Panc1 (cell line): ENCODE measurements around the gene CRTAC1. TPM values are rescaled to one million over a fixed set of nuclear protein-coding genes. Genes with fewer than 3 reads are reported as not detected.
"Not testable (repeated sequence)": the region's sequence is repeated elsewhere in the genome, so short reads cannot be mapped to it uniquely, and the experiment has no call there.

Experiments used
- ATAC-seq: fragments of 200-7000 bp; cut with Tn5 transposase; 2 replicates; pipeline ENCODE4 v1.9.1; 2020; ENCODE audit warnings: mild to moderate bottlenecking, moderate library complexity
- BruUV-seq: library from RNA; stranded (reverse); fragments of 400-500 nt; replicated peaks from 2 replicates; lab custom pipeline; 2021; lab: Mats Ljungman, UMichigan
- CTCF ChIA-PET: fragments of 300-600 bp; sonication (Branson Sonifier 250); formaldehyde crosslinking; loops from one replicate; lab custom pipeline; 2022; ENCODE audit warnings: antibody characterized with exemption; lab: Charles Lee
- POLR2A ChIA-PET: fragments of 300-600 bp; sonication (Branson Sonifier 250); formaldehyde crosslinking; loops from one replicate; lab custom pipeline; 2022; ENCODE audit warnings: antibody characterized with exemption; lab: Charles Lee
- DNase-seq: peaks from one replicate; pipeline ENCODE4 v3.0.0-alpha.2; 2010; ENCODE audit warnings: low read depth, low spot score
- H3K27ac ChIP-seq: 2 replicates; pipeline ENCODE4 v1.5.1; 2011; ENCODE audit warnings: mild to moderate bottlenecking, low read length, inconsistent platforms
- H3K27me3 ChIP-seq: fragments of 200-500 bp; sonication (Bioruptor generic); 2 replicates; pipeline ENCODE4 v1.6.0; 2014; ENCODE audit warnings: low read length, inconsistent platforms; ENCODE audit not compliant: control insufficient read depth, insufficient read depth
- H3K36me3 ChIP-seq: fragments of 200-500 bp; sonication (Bioruptor generic); 2 replicates; pipeline ENCODE4 v1.5.1; 2014; ENCODE audit warnings: inconsistent platforms, mild to moderate bottlenecking, low read length, moderate library complexity; ENCODE audit not compliant: control insufficient read depth, insufficient read depth
- H3K4me1 ChIP-seq: 2 replicates; pipeline ENCODE4 v1.5.1; 2011; ENCODE audit warnings: inconsistent platforms, mild to moderate bottlenecking, low read length, moderate library complexity; ENCODE audit not compliant: control insufficient read depth, insufficient read depth
- H3K4me3 ChIP-seq, 2 experiments: 2 replicates each; pipeline ENCODE4 v1.5.1; 2011 to 2012; ENCODE audit warnings: low read depth in 2 of 2, low read length in 2 of 2, mild to moderate bottlenecking in 2 of 2, inconsistent platforms in 1 of 2, moderate library complexity in 1 of 2
- H3K9me3 ChIP-seq: fragments of 200-500 bp; sonication (Bioruptor generic); 2 replicates; pipeline ENCODE4 v1.5.1; 2014; ENCODE audit warnings: low read depth, mild to moderate bottlenecking, inconsistent platforms, low read length, moderate library complexity; ENCODE audit not compliant: control insufficient read depth, insufficient read depth
- POLR2AphosphoS5 ChIP-seq: IDR thresholded peaks from 2 replicates; pipeline ENCODE4 v1.6.1; 2012; ENCODE audit warnings: mild to moderate bottlenecking, low read depth, low read length, moderate library complexity
- SIN3A ChIP-seq: IDR thresholded peaks from 2 replicates; pipeline ENCODE4 v1.6.1; 2012; ENCODE audit warnings: low read depth, mild to moderate bottlenecking, low read length, moderate library complexity, borderline replicate concordance; ENCODE audit not compliant: insufficient read depth
- TCF7L2 ChIP-seq: IDR thresholded peaks from 2 replicates; pipeline ENCODE4 v1.6.1; 2011; ENCODE audit warnings: mild to moderate bottlenecking, low read depth, low read length, inconsistent platforms
- in situ Hi-C: cut with HindIII; loops from 2 replicates; pipeline ENCODE4 v1.10.0; 2016; ENCODE audit warnings: low sequenced_read_pairs, low pct_unique_long_range_greater_than_20kb
- intact Hi-C: fragments of 100-400 bp; cut with micrococcal nuclease; formaldehyde crosslinking; loops from one replicate; pipeline ENCODE4 v1.10.0; 2022; ENCODE audit not compliant: unreplicated experiment
- total RNA-seq: library from RNA; stranded (reverse); gene quantifications from one replicate; pipeline ENCODE4 v1.2.1, GENCODE V29; 2021; ENCODE audit not compliant: unreplicated experiment
- TF ChIP-seq, protein P1 (sequence below): fragments of 450-650 bp; IDR thresholded peaks from 2 replicates; pipeline ENCODE4 v1.5.1; 2017; ENCODE audit warnings: mild to moderate bottlenecking
- TF ChIP-seq, protein P2 (sequence below), 2 experiments: IDR thresholded peaks; 2 replicates each; pipeline ENCODE4 v1.6.1; 2011 to 2012; ENCODE audit warnings: low read depth in 2 of 2, control low read depth in 1 of 2, low read length in 1 of 2, mild to moderate bottlenecking in 1 of 2, moderate library complexity in 1 of 2; ENCODE audit not compliant: insufficient read depth in 1 of 2

CRTAC1 gene
- total RNA-seq, 1 experiment from 2014 or later: 0.23 TPM

DNA sequence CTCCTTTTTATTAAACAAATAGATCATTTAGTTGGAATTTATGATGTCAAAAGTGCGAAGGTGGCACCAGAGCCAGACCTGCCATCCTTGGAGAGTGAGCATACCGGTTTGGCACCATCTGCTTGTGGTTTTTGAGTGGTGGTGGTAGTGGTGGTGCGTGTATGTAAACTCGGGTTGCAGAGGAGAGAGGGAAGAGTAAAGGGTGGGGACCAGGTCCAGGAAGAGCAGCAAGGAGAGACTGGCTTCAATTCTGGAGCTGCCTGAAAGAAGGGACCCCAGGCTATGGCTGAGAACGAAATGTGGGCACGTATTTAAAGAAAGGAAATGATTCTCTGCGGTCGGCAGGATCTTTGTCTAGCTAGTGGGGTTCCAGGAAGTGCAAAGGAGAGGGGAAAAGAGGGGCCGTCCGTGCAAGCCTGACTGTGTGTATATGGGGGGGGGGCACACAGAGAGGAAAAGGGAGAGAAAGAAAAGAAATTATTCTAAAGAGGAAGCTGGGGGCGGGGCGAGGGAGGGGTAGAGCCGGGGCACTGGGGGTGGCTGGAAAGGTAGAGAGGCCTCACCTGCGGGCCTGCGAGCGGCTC is 181.2 kb downstream of the CRTAC1 start:
- H3K4me3 ChIP-seq: peak overlapping the region; percentile 39 to 62
- no peak overlapping the region for H3K27ac ChIP-seq
- ATAC-seq (peak; percentile 63), DNase-seq (no peak)
- intact Hi-C loops (no loop called here), in situ Hi-C loops (no loop called here)
- peaks cover 12% of the 10 kb centered on the region for H3K27me3 ChIP-seq
- POLR2A ChIA-PET: interaction anchor here (0.6 kb wide), 5 partner anchors 34 to 463 kb away, joined by 3 to 11 read pairs (median 6); no protein-coding TSS in a partner anchor
- no peaks in the 10 kb centered on the region for H3K9me3 ChIP-seq
- H3K36me3 ChIP-seq: no peaks in the 10 kb centered on the region
- TF ChIP-seq TCF7L2: no peak
- TF ChIP-seq SIN3A: no peak
- TF ChIP-seq, protein P1, sequence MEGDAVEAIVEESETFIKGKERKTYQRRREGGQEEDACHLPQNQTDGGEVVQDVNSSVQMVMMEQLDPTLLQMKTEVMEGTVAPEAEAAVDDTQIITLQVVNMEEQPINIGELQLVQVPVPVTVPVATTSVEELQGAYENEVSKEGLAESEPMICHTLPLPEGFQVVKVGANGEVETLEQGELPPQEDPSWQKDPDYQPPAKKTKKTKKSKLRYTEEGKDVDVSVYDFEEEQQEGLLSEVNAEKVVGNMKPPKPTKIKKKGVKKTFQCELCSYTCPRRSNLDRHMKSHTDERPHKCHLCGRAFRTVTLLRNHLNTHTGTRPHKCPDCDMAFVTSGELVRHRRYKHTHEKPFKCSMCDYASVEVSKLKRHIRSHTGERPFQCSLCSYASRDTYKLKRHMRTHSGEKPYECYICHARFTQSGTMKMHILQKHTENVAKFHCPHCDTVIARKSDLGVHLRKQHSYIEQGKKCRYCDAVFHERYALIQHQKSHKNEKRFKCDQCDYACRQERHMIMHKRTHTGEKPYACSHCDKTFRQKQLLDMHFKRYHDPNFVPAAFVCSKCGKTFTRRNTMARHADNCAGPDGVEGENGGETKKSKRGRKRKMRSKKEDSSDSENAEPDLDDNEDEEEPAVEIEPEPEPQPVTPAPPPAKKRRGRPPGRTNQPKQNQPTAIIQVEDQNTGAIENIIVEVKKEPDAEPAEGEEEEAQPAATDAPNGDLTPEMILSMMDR: no peak
- CTCF ChIA-PET: interaction anchor here (0.6 kb wide), 2 partner anchors 65 to 258 kb away, joined by 3 to 4 read pairs; no protein-coding TSS in a partner anchor
- H3K4me1 ChIP-seq: no peaks in the 10 kb centered on the region
- no TSS peak for BruUV-seq

DNA sequence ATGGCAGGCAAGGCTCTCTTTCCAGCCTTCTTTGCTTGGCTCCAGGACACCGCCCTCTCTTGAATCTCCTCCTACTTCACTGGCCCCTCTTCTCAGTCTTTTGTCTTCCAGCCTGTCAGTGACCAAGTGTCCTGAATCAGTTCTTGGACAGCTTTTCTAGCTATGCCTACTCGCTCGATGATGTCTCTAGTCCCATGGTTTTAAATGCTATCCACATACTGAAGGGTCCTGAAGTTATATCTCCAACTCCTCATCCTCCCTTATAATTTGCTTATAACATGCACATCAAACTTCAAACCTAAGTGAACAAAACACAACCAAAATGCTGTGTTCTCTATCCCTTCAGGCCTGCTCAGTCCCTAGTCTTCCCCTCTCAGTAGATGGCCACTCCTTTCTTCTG is 185.7 kb downstream of the CRTAC1 start:
- DNase-seq: no peak

DNA sequence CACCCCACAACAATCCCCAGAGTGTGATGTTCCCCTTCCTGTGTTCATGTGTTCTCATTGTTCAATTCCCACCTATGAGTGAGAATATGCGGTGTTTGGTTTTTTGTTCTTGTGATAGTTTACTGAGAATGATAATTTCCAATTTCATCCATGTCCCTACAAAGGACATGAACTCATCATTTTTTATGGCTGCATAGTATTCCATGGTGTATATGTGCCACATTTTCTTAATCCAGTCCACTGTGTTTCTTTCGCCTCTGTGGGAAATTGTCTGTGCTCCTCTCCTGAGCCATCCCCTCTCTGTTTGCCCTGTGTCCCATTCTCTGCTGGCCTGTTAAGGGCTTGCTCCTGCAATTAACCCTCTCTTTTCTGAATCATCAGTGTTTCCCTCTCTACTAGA is 186.4 kb downstream of the CRTAC1 start:
- BruUV-seq, POLR2A ChIA-PET, H3K4me3 ChIP-seq, CTCF ChIA-PET, H3K9me3 ChIP-seq, DNase-seq, H3K27ac ChIP-seq, H3K36me3 ChIP-seq, H3K27me3 ChIP-seq, H3K4me1 ChIP-seq, intact Hi-C loops, in situ Hi-C loops, ATAC-seq: not testable (repeated sequence)

More for the DNA sequence above, 185.7 kb downstream of the CRTAC1 start:
- H3K27me3 ChIP-seq: peaks cover 3% of the 10 kb centered on the region; the same call in 1 of the 2 replicates
- H3K27ac ChIP-seq: no peak overlapping the region
- POLR2A ChIA-PET: no interaction called here
- ATAC-seq: no peak
- TF ChIP-seq POLR2AphosphoS5: no peak
- TF ChIP-seq, protein P2, sequence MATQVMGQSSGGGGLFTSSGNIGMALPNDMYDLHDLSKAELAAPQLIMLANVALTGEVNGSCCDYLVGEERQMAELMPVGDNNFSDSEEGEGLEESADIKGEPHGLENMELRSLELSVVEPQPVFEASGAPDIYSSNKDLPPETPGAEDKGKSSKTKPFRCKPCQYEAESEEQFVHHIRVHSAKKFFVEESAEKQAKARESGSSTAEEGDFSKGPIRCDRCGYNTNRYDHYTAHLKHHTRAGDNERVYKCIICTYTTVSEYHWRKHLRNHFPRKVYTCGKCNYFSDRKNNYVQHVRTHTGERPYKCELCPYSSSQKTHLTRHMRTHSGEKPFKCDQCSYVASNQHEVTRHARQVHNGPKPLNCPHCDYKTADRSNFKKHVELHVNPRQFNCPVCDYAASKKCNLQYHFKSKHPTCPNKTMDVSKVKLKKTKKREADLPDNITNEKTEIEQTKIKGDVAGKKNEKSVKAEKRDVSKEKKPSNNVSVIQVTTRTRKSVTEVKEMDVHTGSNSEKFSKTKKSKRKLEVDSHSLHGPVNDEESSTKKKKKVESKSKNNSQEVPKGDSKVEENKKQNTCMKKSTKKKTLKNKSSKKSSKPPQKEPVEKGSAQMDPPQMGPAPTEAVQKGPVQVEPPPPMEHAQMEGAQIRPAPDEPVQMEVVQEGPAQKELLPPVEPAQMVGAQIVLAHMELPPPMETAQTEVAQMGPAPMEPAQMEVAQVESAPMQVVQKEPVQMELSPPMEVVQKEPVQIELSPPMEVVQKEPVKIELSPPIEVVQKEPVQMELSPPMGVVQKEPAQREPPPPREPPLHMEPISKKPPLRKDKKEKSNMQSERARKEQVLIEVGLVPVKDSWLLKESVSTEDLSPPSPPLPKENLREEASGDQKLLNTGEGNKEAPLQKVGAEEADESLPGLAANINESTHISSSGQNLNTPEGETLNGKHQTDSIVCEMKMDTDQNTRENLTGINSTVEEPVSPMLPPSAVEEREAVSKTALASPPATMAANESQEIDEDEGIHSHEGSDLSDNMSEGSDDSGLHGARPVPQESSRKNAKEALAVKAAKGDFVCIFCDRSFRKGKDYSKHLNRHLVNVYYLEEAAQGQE (IDR thresholded peaks at IDR 0.05; ENCODE audit: insufficient read depth in 1 of 2, low read depth in 2 of 2, low read length in 1 of 2): peak in 1 of 2 experiments; percentile 58; a peak in 1 of 4 replicates
- in situ Hi-C loops: no loop called here
- H3K4me1 ChIP-seq: 0 out of 2 replicates have a peak, but pooled peaks cover 8% of the 10 kb centered on the region
- no TSS peak for BruUV-seq
- no peaks in the 10 kb centered on the region for H3K9me3 ChIP-seq
- CTCF ChIA-PET: no interaction called here
- no peaks in the 10 kb centered on the region for H3K36me3 ChIP-seq
- intact Hi-C loops: no loop called here
- H3K4me3 ChIP-seq: no peak overlapping the region
